Spleen (tissue), 7 donors: ENCODE measurements around the gene COL23A1.

Experiments used
- CTCF ChIP-seq, 11 experiments: fragments of 200-600 bp in 7 of 11; fragments of 450-650 bp in 4 of 11; sonication (generic) in 4 of 11; IDR thresholded peaks in 8 of 11; conservative IDR thresholded peaks in 3 of 11; 1 replicate in 7 of 11; 2 replicates in 4 of 11; pipeline versions ENCODE4 v1.4.0 to v1.8.0; 2016 to 2021; ENCODE audit warnings: antibody characterized with exemption in 11 of 11, inconsistent platforms in 4 of 11, mild to moderate bottlenecking in 1 of 11
- POLR2AphosphoS5 ChIP-seq, 3 donors: sonication (generic); formaldehyde crosslinking; IDR thresholded peaks; one replicate each; pipeline ENCODE4 v1.5.1; 2017; ENCODE audit warnings: antibody characterized with exemption in 3 of 3
- donor health status: DM: no; HTN: no; CAD: no; lungs with moderate emphysema.
- donor health status: DM: no; HTN: no; CAD: no.
- donor health status: DM: no; HTN: no; CAD: no.

- TF ChIP-seq CTCF (IDR thresholded peaks at IDR 0.05 in 8 of 11, conservative IDR thresholded peaks at IDR 0.05 in 3 of 11), result no peak
- no peak for TF ChIP-seq POLR2AphosphoS5 (IDR thresholded peaks at IDR 0.05)
These were observed 379.5 kb downstream of the COL23A1 start for GRCh38 chr5:178210686-178211085.
